Lower lobe of right lung (tissue), 2 donors: ENCODE measurements around the gene CA11. TPM values are rescaled to one million over a fixed set of nuclear protein-coding genes. Genes with fewer than 3 reads are reported as not detected.

Source experiments
- ATAC-seq, 2 donors: fragments of 200-7000 bp; cut with Tn5 transposase; one replicate each; pipeline ENCODE4 v1.9.1; 2020 to 2022; ENCODE audit warnings: mild to moderate bottlenecking in 2 of 2, moderate library complexity in 2 of 2
- DNase-seq: peaks from one replicate; pipeline ENCODE4 v3.0.0-alpha.2; 2020
- H3K27ac ChIP-seq: fragments of 200-600 bp; one replicate; pipeline ENCODE4 v1.8.0; 2022
- H3K27me3 ChIP-seq: fragments of 200-600 bp; one replicate; pipeline ENCODE4 v1.8.0; 2022; ENCODE audit warnings: low read depth
- H3K36me3 ChIP-seq: fragments of 200-600 bp; one replicate; pipeline ENCODE4 v1.8.0; 2022; ENCODE audit warnings: mild to moderate bottlenecking
- H3K4me1 ChIP-seq: fragments of 200-600 bp; one replicate; pipeline ENCODE4 v1.8.0; 2022
- H3K4me3 ChIP-seq: fragments of 200-600 bp; one replicate; pipeline ENCODE4 v1.8.0; 2022; ENCODE audit warnings: mild to moderate bottlenecking
- H3K9me3 ChIP-seq: fragments of 200-600 bp; one replicate; pipeline ENCODE4 v1.8.0; 2022
- CTCF ChIP-seq: fragments of 200-600 bp; IDR thresholded peaks from one replicate; pipeline ENCODE4 v1.8.0; 2022; ENCODE audit warnings: antibody characterized with exemption, mild to moderate bottlenecking
- intact Hi-C: fragments of 100-400 bp; cut with DNase I; formaldehyde crosslinking; loops from one replicate; pipeline ENCODE4 v1.11.0; 2022
- total RNA-seq: library from RNA; stranded (reverse); fragmentation: NEBNext Ultra II Directional; extraction: Animal tissue kit (Norgen Biotek cat#: 25700); gene quantifications from one replicate; pipeline ENCODE4 v1.2.1, GENCODE V29; 2021
- donor health status: DM: no; HTN: yes; CAD: no; lungs with severe emphysema.

Gene CA11
- total RNA-seq, 1 donor from 2014 or later, result 7.8 TPM

GRCh38 chr19:48629599-48630295, 16.2 kb downstream of the CA11 start:
- no peak for TF ChIP-seq CTCF
- H3K27me3 ChIP-seq, result no peaks in the 10 kb centered on the region
- intact Hi-C loops, result no loop called here
- DNase-seq, result no peak
- H3K36me3 ChIP-seq, result peaks cover 54% of the 10 kb centered on the region
- peak overlapping the region; percentile 77 for H3K27ac ChIP-seq
- no peaks in the 10 kb centered on the region for H3K9me3 ChIP-seq
- H3K4me1 ChIP-seq, result peaks cover 62% of the 10 kb centered on the region
- ATAC-seq, result no peak
- H3K4me3 ChIP-seq, result no peak overlapping the region

GRCh38 chr19:48629297-48629598, 16.7 kb downstream of the CA11 start:
- Histone ChIP-seq H3K27ac (peak overlapping the region; percentile 77), H3K4me1 (peaks cover 63% of the 10 kb centered on the region), H3K9me3 (no peaks in the 10 kb centered on the region), H3K36me3 (peaks cover 54% of the 10 kb centered on the region), H3K4me3 (no peak overlapping the region), H3K27me3 (no peaks in the 10 kb centered on the region)
- TF ChIP-seq CTCF, result no peak
- intact Hi-C loops, result no loop called here
- ATAC-seq (no peak), DNase-seq (no peak)

- peaks cover 61% of the 10 kb centered on the region for H3K4me1 ChIP-seq
- intact Hi-C loops, result no loop called here
- DNase-seq (no peak), ATAC-seq (no peak)
- H3K36me3 ChIP-seq, result peaks cover 53% of the 10 kb centered on the region
- no peaks in the 10 kb centered on the region for H3K27me3 ChIP-seq
- no peaks in the 10 kb centered on the region for H3K9me3 ChIP-seq
- TF ChIP-seq CTCF, result no peak
- H3K27ac ChIP-seq, result no peak overlapping the region
- no peak overlapping the region for H3K4me3 ChIP-seq
Measured at GRCh38 chr19:48628486-48629296, 17.3 kb downstream of the CA11 start.

- ATAC-seq, result no peak
- no peak overlapping the region for H3K27ac ChIP-seq
- no peak overlapping the region for H3K4me3 ChIP-seq
- H3K36me3 ChIP-seq, result peaks cover 45% of the 10 kb centered on the region
- no peak for DNase-seq
- no peak for TF ChIP-seq CTCF
- intact Hi-C loops, result no loop called here
- no peaks in the 10 kb centered on the region for H3K27me3 ChIP-seq
- H3K4me1 ChIP-seq, result peaks cover 61% of the 10 kb centered on the region
- no peaks in the 10 kb centered on the region for H3K9me3 ChIP-seq
Measured at GRCh38 chr19:48627865-48628314, 18.1 kb downstream of the CA11 start.

- H3K4me1 ChIP-seq, result peaks cover 58% of the 10 kb centered on the region
- TF ChIP-seq CTCF, result no peak
- H3K4me3 ChIP-seq, result no peak overlapping the region
- H3K27ac ChIP-seq, result no peak overlapping the region
- H3K9me3 ChIP-seq, result no peaks in the 10 kb centered on the region
- intact Hi-C loops, result no loop called here
- no peaks in the 10 kb centered on the region for H3K27me3 ChIP-seq
- peaks cover 40% of the 10 kb centered on the region for H3K36me3 ChIP-seq
- DNase-seq (no peak), ATAC-seq (no peak)
Measured at GRCh38 chr19:48627201-48627864, 18.7 kb downstream of the CA11 start.
